Measurements from ENCODE around the gene GJD4.

Gene GJD4, protein sequence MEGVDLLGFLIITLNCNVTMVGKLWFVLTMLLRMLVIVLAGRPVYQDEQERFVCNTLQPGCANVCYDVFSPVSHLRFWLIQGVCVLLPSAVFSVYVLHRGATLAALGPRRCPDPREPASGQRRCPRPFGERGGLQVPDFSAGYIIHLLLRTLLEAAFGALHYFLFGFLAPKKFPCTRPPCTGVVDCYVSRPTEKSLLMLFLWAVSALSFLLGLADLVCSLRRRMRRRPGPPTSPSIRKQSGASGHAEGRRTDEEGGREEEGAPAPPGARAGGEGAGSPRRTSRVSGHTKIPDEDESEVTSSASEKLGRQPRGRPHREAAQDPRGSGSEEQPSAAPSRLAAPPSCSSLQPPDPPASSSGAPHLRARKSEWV

DNA sequence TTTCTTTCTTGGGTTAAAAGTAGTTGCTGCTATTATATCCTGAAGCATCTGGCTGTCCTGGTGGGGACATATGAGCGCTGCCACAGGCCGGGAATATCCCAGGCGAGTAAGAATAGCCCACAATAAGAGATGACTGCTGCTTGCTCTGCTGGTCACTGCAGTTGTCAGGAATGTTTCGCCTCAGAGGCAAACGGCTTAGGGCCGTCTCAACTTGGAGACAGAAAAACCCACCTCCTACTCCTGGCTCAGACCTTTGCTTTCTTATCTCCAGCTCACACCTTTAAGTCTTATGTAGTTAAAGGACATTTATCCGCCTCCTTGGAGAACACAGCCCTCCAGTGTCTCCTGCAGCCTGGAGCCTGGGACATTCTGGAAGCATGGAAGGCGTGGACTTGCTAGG lies at the start of gene GJD4:
Gene GJD4 (plus strand): TSS at position 151 of the 400 bp plus-strand sequence. CDS start 227 bp downstream, at position 378.
- DNase-seq: no peak

DNA sequence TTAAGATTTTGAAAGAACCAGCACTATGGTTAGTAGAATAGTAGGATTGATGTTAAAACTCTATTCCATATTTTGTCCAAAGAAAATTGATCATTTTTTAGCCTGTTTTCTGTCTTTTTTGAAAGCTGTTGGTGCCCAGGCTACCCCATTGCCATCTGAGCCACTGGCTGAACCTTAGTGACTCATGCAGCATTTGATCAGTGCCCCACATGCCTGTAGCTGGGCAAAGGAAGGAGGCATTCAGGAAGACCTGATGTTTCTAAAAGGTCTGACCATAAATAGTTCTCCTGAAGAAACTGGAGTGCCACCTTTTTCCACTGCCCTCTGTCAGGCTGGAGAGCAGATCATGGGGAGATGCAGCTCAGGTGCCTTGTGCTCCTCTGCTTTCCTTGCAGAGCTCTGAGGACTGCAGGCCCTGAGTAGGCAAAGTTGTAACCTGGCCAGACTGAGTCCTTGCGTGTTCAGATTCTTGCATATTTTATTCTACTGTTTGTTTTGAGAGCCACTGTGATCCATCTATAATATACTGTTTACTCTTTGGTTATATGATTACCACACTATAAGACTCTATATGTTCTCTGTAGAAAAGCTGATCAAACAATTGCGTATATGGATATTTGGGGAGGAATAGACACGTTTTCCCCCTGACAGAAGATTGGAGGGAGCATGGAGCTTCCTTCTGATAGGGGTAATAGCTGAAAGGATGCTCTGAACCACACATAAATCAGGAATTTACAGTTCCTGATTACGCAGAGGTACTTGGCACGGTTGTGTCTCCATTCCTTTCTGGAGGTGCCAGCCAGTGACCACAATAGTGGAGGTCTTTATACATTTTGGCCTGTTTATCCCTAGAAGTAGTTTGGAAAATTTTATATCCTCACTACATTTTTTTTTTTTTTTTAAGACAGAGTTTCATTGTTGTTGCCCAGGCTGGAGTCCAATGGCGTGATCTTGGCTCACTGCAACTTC lies 48.9 kb upstream of the GJD4 start:
- DNase-seq: no peak

DNA sequence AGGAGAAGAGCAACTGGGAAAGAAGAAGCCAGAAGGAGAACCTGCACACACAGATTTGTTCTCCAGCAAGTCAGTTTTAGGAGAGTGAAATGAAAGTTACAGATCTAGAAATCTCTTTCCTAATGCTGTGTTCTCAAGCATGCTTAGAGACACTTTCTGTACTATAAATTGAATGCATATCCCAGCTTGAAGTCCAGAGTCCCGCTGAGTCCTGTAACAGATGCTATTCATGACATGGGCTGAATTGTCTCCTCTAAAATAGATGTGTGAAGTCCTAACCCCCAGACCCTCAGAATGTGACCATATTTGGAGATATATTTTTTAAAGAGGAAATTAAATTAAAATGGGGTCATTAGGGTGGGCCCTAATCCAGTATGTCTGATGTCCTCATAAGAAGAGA lies 46.9 kb upstream of the GJD4 start:
- no peak for DNase-seq

DNA sequence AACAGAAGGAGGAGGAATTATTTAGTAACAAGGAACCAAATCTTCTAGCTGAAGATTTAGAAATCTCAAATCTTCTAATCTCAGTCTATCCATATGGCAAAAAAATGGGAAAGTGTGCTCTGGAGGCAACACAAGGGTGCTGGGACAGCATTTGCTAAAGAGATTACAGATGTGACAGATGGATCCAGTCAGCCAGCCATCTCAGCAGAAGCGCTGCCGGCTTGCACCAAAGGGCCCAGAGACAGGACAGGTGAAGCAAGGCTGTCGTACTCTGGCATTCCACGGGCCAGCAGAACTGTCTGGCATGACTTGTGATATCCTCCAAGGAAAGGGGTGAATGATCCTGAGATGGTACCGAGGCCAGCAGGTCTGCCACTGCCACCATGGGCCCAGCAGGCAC lies 45.7 kb upstream of the GJD4 start:
- DNase-seq: no peak

DNA sequence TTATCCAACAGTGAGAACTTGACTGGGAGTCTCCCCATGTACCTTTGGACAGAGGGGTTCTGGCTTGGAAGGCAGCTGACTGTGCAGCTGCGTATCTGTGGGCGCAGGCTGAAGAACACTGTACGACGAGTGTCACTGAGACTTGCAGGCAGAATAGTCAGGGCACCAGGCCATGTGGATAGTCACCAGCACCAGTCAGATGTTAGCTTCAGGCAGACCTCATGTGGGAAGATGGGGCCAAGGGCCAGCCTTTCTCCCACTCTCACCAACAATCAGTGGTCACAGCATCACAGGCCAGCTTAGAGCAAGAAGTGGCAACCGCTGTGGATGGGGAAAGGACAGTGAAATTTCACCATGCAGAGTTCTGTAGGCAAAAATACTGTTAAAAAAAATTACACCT lies 43.4 kb upstream of the GJD4 start:
- DNase-seq: no peak

DNA sequence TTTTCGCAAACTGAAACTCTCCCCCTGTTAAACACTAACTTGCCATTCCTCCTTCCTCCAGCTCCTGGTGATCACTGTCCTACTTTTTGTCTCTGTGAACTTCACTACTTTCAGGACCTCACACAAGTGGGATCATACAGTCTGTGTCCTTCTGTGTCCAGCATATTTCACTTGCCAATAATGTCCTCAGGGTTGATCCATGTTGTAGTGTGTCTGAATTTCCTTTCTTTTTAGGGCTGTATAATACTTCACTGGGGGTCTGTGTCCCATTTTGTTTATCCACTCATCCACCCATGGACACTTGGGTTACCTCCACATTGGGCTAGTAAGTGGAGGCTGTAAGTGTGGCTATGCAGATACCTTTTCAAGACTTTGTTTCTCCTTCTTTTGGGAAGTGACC lies 42.7 kb upstream of the GJD4 start:
- no peak for DNase-seq

DNA sequence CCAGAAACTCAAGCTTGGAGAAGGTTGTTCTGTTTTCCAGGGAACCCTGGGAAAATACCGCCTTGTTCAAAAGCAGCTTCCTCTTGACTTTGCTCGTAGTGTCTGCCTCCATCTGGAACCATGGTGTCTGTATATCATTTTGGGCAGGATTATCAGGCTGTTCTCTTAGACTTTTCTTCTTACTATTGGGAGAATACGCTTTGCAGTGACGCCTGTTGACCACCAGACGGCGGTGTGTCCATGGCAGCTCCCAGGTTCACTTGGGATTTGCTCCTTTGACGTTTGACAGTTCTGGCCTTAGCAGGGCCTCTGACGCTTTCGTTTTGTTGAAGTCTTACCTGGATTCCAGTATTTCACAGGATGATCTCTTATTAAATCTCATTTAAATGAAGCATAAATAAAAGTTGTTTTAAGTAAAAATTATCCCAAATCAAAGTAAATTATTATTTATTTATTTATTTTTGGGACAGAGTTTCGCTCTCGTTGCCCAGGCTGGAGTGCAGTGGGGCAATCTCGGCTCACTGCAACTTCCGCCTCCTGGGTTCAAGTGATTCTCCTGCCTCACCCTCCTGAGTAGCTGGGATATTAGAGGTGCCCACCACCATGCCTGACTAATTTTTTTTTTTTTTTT lies 41.8 kb upstream of the GJD4 start:
- peak in 1 of 2 donors; percentile 32 for DNase-seq

DNA sequence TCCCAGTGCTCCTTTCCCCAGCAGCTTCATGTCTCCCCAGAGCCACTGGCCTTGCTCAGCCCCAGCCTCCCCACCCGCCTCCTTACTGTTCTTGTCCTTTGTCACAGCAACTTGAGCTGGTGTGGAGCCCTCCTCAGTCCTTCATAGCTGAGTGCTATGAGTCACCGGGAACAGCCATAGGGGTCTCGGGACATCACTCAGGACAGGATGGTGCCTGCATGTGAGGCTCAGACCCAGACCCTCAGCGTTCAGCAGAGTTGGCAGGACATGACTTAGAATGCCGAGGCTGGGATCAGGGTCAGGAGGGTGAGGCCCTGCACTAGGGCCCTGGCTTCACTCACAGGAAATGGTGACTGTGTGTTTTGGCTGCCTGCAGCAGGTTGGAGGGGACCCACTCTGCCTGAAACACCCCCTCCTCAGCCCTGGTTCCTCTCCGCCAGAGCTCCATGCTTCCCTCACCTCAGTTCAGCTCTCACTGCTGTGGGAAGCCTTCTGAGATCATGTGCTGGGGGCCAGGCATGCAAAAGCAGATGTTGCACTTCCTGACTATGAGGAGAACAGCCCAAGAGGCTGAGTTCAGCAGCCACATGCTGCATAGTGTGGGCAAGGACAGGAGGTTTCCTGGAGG lies 40.7 kb upstream of the GJD4 start:
- DNase-seq: peak in 1 of 2 donors; percentile 57

DNA sequence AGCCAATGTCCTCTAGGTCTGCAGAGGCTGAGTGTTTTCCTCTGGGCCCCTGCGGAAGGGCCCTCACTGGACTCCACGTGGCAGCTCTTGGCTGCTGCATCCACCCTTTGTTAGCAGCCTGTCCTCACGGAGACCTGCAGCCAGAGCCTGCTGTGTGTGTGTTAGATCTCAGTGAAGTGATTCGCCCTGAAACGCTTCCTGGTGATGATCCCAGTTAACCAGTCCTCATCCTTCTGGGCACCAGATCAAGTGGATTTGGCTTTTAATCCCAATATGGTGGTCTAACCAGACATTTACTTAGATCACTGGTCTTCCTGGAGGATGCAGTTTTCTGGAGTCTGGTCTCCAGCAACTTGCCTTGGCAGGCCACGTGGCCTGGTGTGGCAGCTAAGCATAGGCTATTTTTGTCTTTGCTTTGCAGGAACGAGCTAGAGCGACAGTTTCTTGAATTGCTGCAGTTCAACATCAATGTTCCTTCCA lies 39.5 kb upstream of the GJD4 start:
- DNase-seq: no peak

DNA sequence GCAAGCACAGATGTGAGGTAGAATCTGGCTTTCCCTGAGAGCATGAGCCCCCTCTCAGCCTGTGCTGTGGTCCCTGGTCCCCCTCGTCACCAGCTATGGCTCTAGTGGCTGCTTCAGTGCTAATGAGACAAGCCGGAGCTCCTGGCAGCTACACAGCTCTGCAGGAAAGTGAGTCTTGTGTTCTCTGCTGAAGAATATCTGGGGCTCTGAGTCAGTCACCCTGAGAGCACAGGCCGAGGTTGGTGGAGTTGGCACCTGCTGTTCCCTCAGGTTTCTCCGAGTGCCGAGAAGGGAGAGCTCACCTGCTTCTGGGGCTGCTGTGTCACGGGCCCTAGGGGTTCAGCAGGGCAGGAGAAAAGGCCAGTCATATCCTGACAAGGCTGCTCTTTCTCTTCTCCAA lies 37.2 kb upstream of the GJD4 start:
- no peak for DNase-seq

DNA sequence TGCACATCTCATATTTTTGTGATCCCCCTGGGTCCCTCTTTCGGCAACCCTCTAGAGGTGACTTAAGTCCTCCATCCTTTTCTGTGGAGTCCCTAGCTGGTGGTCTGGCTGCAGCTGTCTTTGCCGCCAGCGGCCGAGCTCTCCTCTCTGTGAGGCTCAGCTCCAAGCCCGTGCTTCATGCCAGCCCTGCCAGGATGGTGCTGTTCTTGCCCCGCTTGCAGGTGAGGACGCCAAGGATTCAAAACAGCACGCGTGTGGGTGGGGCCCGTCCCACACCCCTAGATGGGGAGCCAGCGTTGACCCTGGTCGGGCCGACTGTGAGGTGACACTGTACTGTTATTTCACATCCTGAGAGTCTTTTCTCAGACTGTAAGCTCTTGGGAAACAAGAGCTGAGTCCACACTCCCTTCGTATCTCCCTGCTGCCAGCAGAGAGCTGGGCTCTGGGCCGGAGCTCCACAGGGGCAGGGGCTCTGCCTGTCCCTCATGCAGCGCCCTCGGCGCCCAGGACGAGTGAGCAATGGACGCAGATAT lies 36.6 kb upstream of the GJD4 start:
- no peak for DNase-seq

DNA sequence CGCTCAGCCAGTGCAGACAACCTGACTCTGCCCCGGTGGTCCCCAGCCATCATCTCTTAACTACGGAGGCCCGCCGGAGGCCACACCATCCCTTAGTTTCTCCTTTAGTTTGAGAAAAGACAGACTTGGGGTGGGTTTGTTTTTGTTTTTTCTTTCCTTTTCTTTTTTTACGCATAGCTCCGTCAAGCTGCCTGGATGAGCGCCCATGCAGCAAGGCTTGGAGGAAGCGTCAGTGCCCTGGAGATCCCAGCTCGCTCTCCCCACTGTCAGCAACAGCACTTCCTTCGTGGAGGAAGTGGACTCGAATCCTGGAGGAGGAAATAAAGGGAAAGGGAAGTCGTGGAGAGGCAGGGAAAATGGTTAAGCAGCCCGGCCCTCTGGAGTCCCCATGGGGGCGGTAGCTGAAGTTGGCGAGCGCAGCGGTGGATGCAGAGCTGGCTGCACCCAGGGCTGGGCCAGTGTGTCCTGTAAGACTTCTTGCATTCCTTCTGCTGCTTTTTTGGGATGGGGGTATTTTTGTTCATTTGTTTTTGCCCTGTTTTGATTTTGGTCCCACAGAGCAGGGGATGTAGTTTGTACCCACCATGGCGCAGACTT lies 35.9 kb upstream of the GJD4 start:
- DNase-seq: no peak

DNA sequence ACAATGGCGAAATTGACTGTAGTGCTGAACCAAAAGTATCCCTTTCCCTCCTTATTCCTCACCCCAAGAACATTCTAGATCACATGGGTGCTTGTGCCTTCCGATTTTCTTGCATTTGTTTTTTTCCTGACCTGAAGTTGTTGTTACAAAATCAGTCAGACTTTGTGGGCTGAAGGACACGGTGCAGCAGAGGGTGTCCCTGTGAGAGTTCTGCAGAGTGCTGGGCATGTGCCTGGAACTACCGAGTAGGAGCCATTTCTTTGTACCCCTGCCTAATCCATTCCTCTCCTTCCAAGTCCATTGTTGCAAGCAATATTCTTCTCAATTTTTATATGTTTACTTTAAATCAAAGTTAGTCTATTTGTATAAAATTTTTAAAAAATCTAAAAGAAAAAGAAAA lies 35.3 kb upstream of the GJD4 start:
- DNase-seq: no peak

DNA sequence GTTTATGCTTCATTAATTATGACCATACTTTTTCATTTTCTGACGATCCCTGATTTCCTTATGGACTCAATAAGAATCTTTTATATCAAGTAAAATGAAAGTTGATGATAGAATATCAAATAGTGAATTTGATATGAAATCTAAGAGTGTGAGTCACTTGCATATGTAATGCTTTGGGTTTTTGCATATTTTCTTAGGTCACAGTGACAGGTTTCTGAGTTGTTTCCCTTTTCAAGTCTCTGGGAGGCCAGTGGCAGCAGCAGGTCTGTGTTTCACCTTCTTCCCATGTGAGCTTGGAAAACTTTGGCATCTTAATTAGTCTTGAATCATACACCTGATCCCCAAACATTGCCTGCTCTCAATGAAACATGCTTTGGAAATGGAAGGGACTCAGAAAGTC lies 34.7 kb upstream of the GJD4 start:
- DNase-seq: no peak

DNA sequence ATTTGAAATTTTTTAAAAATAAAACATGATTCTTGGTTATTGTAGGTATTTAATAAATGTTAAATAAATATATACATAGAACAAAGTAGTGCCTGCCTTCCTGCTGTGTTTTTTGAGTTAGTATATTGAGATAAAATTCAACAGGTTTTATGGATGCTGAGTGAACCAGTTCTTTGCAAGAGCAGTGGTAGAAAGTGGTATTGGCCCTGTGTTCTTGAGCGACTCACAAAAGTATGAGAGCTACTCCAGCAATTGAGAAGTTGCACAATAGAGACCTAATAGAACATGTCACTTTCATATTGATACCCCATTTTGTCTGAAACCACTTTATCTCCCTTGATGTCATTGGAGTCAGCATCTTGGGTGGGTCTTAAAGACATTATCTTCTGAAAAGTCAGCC lies 32.6 kb upstream of the GJD4 start:
- no peak for DNase-seq

DNA sequence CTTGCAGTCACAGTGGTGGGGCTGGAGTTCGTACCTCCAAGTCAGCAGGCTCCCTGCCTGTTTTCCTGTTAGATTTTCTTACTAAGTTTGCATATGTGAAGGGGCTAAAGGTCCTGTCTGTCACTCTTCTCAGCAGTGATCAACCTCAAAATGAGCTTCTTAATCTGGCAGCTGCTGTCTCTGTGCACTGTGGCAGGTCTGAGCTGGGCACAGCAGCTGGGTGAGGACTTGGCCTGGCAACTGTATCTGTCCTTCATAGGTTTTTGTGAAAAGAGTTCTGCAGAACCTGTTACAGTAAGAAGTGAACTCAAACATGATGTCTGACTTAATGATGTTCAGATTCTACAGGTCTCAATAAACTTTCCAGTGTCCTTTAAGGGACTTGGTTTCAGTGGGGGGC lies 31.3 kb upstream of the GJD4 start:
- no peak for DNase-seq

DNA sequence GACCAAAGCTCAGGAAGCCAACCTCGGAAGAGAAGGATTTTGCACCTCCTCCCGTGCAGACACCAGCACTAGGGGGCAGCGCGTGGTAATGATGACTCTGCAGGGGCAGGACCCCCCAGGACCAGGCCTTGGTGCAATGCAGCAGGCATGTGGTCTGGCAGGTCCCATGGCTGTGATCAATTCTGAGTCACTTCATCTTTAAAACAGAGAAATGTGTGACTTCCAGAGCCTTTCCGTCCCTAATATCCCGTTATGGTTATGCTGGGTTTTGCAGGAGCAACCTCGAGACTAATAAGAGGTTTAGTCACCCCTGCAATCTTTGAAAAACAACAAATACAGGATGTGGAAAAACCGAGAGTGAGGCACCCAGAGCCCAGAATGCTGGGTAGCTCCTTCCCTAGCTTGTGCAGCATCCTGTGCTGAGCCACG lies 30.2 kb upstream of the GJD4 start:
- no peak for DNase-seq

DNA sequence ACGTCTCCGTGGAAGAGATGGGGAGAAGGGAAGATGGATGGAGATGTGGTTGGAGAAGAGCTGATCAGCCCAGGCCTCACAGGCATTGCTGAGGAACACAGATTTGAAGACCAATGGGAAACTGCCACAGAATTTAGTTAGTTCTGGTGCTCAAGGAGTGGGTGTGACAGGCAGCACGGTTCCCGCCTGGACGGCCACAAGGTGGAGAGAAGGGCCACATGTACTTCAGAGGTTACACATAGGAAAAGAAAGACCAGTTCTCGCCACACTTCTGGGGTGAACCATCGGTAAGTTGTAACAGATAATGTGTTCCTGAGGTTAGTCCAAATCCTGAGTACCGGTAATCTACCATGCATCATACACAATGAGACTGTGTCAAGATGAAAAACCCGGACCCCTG lies 29.5 kb upstream of the GJD4 start:
- DNase-seq: no peak

DNA sequence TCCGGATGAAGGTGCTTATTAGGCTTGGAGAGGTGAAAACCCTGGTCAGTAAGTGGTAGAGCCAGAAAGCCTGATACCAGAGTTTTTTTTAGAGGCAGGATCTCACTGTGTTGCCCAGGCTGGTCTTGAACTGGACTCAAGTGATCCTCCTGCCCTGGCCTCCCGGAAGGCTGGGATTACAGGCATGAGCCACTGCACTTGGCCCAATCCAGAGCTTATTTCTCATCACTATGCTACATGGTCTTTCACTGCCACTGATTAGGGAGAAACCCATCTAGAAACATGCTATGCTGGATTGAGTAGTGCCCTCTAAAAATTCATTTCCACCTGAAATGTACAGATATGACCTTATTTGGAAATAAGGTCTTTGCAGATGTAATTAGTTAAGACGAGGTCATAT lies 28.4 kb upstream of the GJD4 start:
- no peak for DNase-seq

DNA sequence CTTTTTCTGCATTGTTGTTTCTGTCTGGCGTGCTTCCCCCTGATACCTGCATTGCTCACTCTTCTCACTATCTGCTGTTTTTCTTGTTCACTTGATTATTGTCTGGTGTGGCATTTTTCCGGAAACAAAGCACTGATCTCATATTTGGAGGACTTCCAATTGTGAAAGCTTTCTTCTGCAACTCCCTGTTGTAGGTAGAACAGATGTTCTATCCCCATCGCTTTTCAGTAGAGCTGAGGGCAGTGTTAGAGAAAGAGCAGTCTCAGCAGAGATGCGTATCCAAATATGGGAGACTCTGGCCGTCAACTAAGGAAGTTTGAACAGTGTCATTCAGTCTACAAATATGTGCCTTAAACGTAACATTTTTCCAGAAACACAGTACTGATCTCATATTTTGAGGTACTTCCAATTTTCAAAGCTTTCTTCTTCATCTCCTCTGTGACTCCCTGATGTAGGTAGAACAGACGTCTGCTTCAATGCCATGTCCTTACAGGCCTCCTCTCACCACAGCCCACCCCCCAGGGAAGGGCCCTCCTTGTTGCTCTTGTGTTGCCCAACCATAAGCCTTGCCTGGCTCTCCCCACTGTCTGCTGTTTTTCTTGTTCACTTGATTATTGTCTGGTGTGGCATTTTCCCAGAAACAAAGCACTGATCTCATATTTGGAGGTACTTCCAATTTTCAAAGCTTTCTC lies 27.1 kb upstream of the GJD4 start:
- DNase-seq: no peak

DNA sequence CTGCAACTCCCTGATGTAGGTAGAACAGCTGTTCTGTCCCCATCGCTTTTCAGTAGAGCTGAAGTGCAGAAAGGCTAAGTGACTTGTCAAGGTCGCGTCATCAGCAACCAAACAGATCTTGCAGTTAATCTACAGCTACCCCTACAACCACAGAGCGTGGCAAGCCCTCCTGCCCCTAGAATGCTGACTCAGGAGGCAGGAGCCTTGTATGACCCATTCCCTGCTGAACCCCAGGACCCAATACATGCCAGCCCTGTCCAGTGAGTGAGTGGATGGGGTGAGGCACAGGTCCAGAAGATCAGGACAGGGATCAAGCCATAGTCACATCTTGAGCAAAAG lies 26.6 kb upstream of the GJD4 start:
- no peak for DNase-seq

DNA sequence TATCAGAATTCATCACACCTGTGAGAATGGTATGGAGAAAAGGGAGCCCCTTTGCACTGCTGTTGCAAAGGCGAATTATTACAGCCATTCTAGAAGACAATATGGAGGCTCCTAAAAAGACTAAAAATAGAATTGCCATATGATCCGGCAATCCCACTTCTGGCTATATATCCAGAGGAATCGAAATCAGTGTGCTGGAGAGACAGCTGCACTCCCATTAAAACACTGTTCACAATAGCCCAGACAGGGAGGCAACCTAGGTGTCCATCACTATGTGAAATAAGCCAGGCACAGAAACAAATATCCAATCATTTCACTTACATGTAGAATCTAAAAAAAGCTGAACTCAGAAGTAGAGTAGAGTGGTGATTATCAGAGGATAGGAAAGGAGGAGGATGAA lies 26.0 kb upstream of the GJD4 start:
- DNase-seq: no peak
